Vagina (tissue), 2 donors: ENCODE data around the gene LRRC75B. TPM values are rescaled to one million over a fixed set of nuclear protein-coding genes. Genes with fewer than 3 reads are reported as not detected.
A peak's percentile ranks its signal among the peaks of the same experiment; 100 is the strongest.

Experiments
- DNase-seq, 2 donors: peaks; one replicate each; pipeline ENCODE4 v3.0.0-alpha.2; 2017; ENCODE audit errors: extremely low spot score in 2 of 2
- H3K27ac ChIP-seq: fragments of 200-600 bp; sonication (generic); one replicate; pipeline ENCODE4 v1.5.1; 2019
- H3K27me3 ChIP-seq: fragments of 200-600 bp; sonication (generic); one replicate; pipeline ENCODE4 v1.5.1; 2019
- H3K36me3 ChIP-seq, 2 donors: fragments of 200-600 bp; sonication (generic); one replicate each; pipeline ENCODE4 v1.5.1; 2017 to 2019
- H3K4me1 ChIP-seq: fragments of 200-600 bp; sonication (generic); one replicate; pipeline ENCODE4 v1.5.1; 2019
- H3K4me3 ChIP-seq, 2 donors: fragments of 200-600 bp; sonication (generic); 1 replicate in 1 of 2; 2 replicates in 1 of 2; pipeline ENCODE4 v1.5.1; 2016 to 2019
- H3K9me3 ChIP-seq: fragments of 200-600 bp; sonication (generic); one replicate; pipeline ENCODE4 v1.5.1; 2019
- POLR2A ChIP-seq, 2 donors: fragments of 450-650 bp; IDR thresholded peaks; one replicate each; pipeline ENCODE4 v1.6.1; 2017; ENCODE audit warnings: antibody characterized with exemption in 2 of 2, mild to moderate bottlenecking in 2 of 2, moderate library complexity in 2 of 2
- POLR2AphosphoS5 ChIP-seq, 2 donors: sonication (generic); formaldehyde crosslinking; IDR thresholded peaks; one replicate each; pipeline ENCODE4 v1.9.0; 2017; ENCODE audit warnings: antibody characterized with exemption in 2 of 2, mild to moderate bottlenecking in 2 of 2, low read depth in 1 of 2; ENCODE audit not compliant: insufficient read depth in 1 of 2
- intact Hi-C: fragments of 100-400 bp; cut with DNase I; formaldehyde crosslinking; loops from one replicate; pipeline ENCODE4 v1.15.1; 2023
- total RNA-seq: library from RNA; depleted of rRNA; stranded (reverse); fragments of >200 nt; gene quantifications from one replicate; pipeline ENCODE4 v1.2.3, GENCODE V29; 2016
- TF ChIP-seq, protein P1 (sequence below), 3 experiments: fragments of 450-650 bp in 2 of 3; fragments of 200-600 bp in 1 of 3; sonication (generic) in 1 of 3; IDR thresholded peaks; one replicate each; pipeline ENCODE4 v1.5.1; 2017 to 2019; ENCODE audit warnings: antibody characterized with exemption in 3 of 3, mild to moderate bottlenecking in 2 of 3, moderate library complexity in 2 of 3

Gene LRRC75B
- total RNA-seq, 1 donor from 2014 or later = 17.9 TPM

- H3K4me3 ChIP-seq = no peak overlapping the region
- H3K9me3 ChIP-seq = no peaks in the 10 kb centered on the region
- no peaks in the 10 kb centered on the region for H3K27me3 ChIP-seq
- DNase-seq = no peak
- H3K4me1 ChIP-seq = peaks cover 42% of the 10 kb centered on the region
- H3K27ac ChIP-seq = no peak overlapping the region
- peaks cover 0 to 41% of the 10 kb centered on the region in 2 donors for H3K36me3 ChIP-seq
- TF ChIP-seq, protein P1, sequence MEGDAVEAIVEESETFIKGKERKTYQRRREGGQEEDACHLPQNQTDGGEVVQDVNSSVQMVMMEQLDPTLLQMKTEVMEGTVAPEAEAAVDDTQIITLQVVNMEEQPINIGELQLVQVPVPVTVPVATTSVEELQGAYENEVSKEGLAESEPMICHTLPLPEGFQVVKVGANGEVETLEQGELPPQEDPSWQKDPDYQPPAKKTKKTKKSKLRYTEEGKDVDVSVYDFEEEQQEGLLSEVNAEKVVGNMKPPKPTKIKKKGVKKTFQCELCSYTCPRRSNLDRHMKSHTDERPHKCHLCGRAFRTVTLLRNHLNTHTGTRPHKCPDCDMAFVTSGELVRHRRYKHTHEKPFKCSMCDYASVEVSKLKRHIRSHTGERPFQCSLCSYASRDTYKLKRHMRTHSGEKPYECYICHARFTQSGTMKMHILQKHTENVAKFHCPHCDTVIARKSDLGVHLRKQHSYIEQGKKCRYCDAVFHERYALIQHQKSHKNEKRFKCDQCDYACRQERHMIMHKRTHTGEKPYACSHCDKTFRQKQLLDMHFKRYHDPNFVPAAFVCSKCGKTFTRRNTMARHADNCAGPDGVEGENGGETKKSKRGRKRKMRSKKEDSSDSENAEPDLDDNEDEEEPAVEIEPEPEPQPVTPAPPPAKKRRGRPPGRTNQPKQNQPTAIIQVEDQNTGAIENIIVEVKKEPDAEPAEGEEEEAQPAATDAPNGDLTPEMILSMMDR (IDR thresholded peaks at IDR 0.05) = no peak
- TF ChIP-seq POLR2AphosphoS5 (IDR thresholded peaks at IDR 0.05; ENCODE audit: insufficient read depth in 1 of 2, low read depth in 1 of 2) = no peak
- no peak for TF ChIP-seq POLR2A (IDR thresholded peaks at IDR 0.05)
- intact Hi-C loops = no loop called here
Observed at GRCh38 chr22:24567668-24568067, 25.2 kb downstream of the LRRC75B start.

DNA sequence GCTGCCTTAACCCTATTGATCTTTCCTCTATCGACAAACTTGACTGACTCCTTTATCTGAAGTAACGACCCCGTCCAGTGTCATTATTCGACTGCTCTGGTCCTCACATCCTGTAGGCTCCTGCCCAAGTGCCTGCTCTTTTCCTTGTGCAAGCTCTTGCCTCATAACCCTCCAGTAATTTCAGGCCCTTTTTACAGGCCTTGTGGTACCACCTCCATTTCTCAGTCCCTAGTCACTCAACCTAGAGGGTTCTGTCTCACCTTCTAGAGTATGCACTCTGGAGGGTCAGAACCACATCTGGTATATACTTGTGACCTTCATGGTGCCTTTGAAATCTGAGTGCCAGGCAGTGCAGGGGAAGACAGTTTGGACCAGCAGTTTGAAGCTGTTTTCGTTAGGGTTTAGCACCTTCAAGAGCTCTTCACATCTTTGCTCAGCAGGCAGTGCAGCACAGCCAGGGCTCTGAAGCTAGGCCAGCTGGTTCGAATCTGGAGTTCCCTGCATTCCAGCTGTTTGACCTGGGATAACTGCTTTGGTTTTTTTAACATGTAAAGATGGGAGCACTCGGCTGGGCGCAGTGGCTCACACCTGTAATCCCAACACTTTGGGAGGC is 25.9 kb downstream of the LRRC75B start:
- no peak for DNase-seq
- Histone ChIP-seq H3K9me3 (no peaks in the 10 kb centered on the region), H3K27ac (no peak overlapping the region), H3K4me3 (no peak overlapping the region), H3K36me3 (peaks cover 0 to 36% of the 10 kb centered on the region in 2 donors), H3K27me3 (no peaks in the 10 kb centered on the region), H3K4me1 (peaks cover 48% of the 10 kb centered on the region)
- no peak for TF ChIP-seq POLR2AphosphoS5 (IDR thresholded peaks at IDR 0.05; ENCODE audit: insufficient read depth in 1 of 2, low read depth in 1 of 2)
- TF ChIP-seq POLR2A (IDR thresholded peaks at IDR 0.05) = no peak
- TF ChIP-seq, protein P1 (IDR thresholded peaks at IDR 0.05) = no peak
- intact Hi-C loops = no loop called here

GRCh38 chr22:24565077-24565476 is 27.8 kb downstream of the LRRC75B start:
- no peak for DNase-seq
- Histone ChIP-seq H3K36me3 (peaks cover 0 to 34% of the 10 kb centered on the region in 2 donors), H3K27ac (no peak overlapping the region), H3K9me3 (no peaks in the 10 kb centered on the region), H3K27me3 (no peaks in the 10 kb centered on the region), H3K4me3 (no peak overlapping the region), H3K4me1 (peaks cover 48% of the 10 kb centered on the region)
- TF ChIP-seq, protein P1 (IDR thresholded peaks at IDR 0.05) = no peak
- TF ChIP-seq POLR2A (IDR thresholded peaks at IDR 0.05) = no peak
- no peak for TF ChIP-seq POLR2AphosphoS5 (IDR thresholded peaks at IDR 0.05; ENCODE audit: insufficient read depth in 1 of 2, low read depth in 1 of 2)
- intact Hi-C loops = no loop called here

DNA sequence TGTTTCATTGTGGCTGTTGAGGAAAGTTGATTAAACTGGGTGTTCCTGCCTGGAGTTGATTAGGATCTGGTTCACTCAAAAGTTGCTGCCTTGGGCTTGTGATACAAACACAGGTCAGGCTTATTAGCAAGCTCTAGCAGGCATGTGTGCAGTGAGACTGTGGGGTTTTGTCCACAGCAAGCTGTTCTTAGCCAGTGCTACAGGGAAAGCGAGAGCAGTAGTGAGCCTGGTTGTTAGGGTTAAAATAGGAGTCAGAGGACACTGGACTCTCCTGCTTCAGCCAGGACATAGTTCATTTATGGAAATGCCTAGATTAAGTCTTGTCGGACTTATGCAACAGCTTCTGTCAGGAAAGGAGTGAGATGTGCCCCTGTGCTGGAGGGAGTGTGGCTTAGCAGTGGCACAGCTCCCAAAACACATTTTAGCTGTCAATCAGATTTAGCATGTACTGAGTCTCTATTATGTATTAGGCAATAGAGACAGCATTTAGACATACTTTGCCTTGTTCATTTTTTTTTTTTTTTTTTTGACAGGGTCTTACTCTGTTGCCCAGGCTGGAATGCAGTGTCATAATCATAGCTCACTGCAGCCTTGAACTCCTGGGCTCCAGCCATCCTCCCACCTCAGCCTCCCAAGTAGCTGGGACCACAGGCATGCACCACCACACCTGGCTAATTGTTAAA is 28.4 kb downstream of the LRRC75B start:
- Histone ChIP-seq H3K4me1 (peaks cover 48% of the 10 kb centered on the region), H3K9me3 (no peaks in the 10 kb centered on the region), H3K36me3 (peaks cover 0 to 30% of the 10 kb centered on the region in 2 donors), H3K4me3 (no peak overlapping the region), H3K27ac (peak overlapping the region; percentile 24), H3K27me3 (no peaks in the 10 kb centered on the region)
- intact Hi-C loops = no loop called here
- no peak for DNase-seq
- TF ChIP-seq, protein P1 (IDR thresholded peaks at IDR 0.05) = no peak
- TF ChIP-seq POLR2A (IDR thresholded peaks at IDR 0.05) = no peak
- peak in 1 of 2 donors; percentile 7 for TF ChIP-seq POLR2AphosphoS5 (IDR thresholded peaks at IDR 0.05; ENCODE audit: insufficient read depth in 1 of 2, low read depth in 1 of 2)

DNA sequence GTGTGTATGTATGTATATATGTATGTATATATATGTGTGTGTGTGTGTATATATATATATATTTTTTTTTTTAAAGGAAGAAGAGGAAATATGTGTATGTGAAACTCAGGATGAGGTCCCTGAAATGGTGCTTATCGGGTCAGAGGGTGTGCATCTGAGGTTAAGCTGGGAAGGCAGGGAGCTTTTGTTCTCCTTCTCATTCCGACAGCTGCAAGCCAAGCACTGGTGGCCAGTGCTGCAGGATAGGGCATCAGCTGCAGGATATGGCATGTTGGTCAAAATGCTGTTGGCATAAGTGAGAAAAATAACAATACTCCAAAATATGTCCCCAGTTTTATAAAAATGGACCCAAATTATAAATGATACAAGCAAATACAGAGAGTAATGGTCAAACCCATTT is 29.6 kb downstream of the LRRC75B start:
- intact Hi-C loops = no loop called here
- Histone ChIP-seq H3K4me1 (peaks cover 48% of the 10 kb centered on the region), H3K36me3 (peaks cover 0 to 23% of the 10 kb centered on the region in 2 donors), H3K27me3 (no peaks in the 10 kb centered on the region), H3K9me3 (no peaks in the 10 kb centered on the region), H3K27ac (no peak overlapping the region), H3K4me3 (no peak overlapping the region)
- DNase-seq = no peak
- no peak for TF ChIP-seq POLR2AphosphoS5 (IDR thresholded peaks at IDR 0.05; ENCODE audit: insufficient read depth in 1 of 2, low read depth in 1 of 2)
- TF ChIP-seq, protein P1 (IDR thresholded peaks at IDR 0.05) = no peak
- TF ChIP-seq POLR2A (IDR thresholded peaks at IDR 0.05) = no peak
